BJ (cell line): Measurements from ENCODE around the gene ULK2. TPM values are rescaled to one million over a fixed set of nuclear protein-coding genes. Genes with fewer than 3 reads are reported as not detected.

Experiments used
- CTCF ChIA-PET: fragments of 350-600 bp; formaldehyde crosslinking; extraction: SDS; loops from one replicate; lab custom pipeline; 2021; ENCODE audit warnings: antibody characterized with exemption, inconsistent platforms; lab: Yijun Ruan, JAX
- POLR2A ChIA-PET: fragments of 300-600 bp; sonication (Branson Sonifier 250); formaldehyde crosslinking; extraction: SDS; loops from one replicate; lab custom pipeline; 2021; ENCODE audit warnings: antibody characterized with exemption; lab: Charles Lee
- DNase-seq: peaks from one replicate; pipeline ENCODE4 v3.0.0-alpha.2; 2011; ENCODE audit warnings: low read depth
- H3K27me3 ChIP-seq: 2 replicates; pipeline ENCODE4 v1.6.0; 2011; ENCODE audit warnings: low read length; ENCODE audit not compliant: control insufficient read depth, insufficient read depth
- H3K36me3 ChIP-seq: 2 replicates; pipeline ENCODE4 v1.5.1; 2011; ENCODE audit warnings: low read length; ENCODE audit not compliant: control insufficient read depth, insufficient read depth
- H3K4me3 ChIP-seq: 2 replicates; pipeline ENCODE4 v1.5.1; 2011; ENCODE audit warnings: low read depth, mild to moderate bottlenecking, control low read depth, low read length
- CTCF ChIP-seq: IDR thresholded peaks from 2 replicates; pipeline ENCODE4 v1.5.1; 2011; ENCODE audit warnings: low read depth, mild to moderate bottlenecking, control low read depth, inconsistent platforms, low read length, moderate library complexity; ENCODE audit not compliant: insufficient read depth
- polyA plus RNA-seq: library from polyadenylated mRNA; depleted of rRNA; stranded (reverse); fragments of >200 nt; gene quantifications from 2 replicates; pipeline ENCODE4 v1.2.3, GENCODE V29; 2011

ULK2 gene
- polyA plus RNA-seq, 1 experiment = 38.2 TPM

GRCh38 chr17:19730843-19731242 is 136.9 kb downstream of the ULK2 start:
- Histone ChIP-seq H3K36me3 (no peaks in the 10 kb centered on the region), H3K4me3 (no peak overlapping the region), H3K27me3 (peaks cover 6% of the 10 kb centered on the region)
- no peak for DNase-seq
- ChIA-PET CTCF (interaction anchor here (1.1 to 4.5 kb wide), 2 partner anchors 14 to 32 kb away, joined by 4 to 34 read pairs; no protein-coding TSS in a partner anchor), POLR2A (no interaction called here)
- no peak for TF ChIP-seq CTCF

- POLR2A ChIA-PET = no interaction called here
- H3K27me3 ChIP-seq = peaks cover 6% of the 10 kb centered on the region
- H3K4me3 ChIP-seq = no peak overlapping the region
- no peaks in the 10 kb centered on the region for H3K36me3 ChIP-seq
- DNase-seq = no peak
- TF ChIP-seq CTCF = no peak
- CTCF ChIA-PET = interaction anchor here (4.5 kb wide), 1 partner anchor 14 kb away, joined by 34 read pairs; no protein-coding TSS in a partner anchor
Measured at GRCh38 chr17:19729900-19730299, 137.8 kb downstream of the ULK2 start.

GRCh38 chr17:19728084-19728495 is 139.6 kb downstream of the ULK2 start:
- H3K27me3 ChIP-seq = peaks cover 6% of the 10 kb centered on the region
- H3K4me3 ChIP-seq = no peak overlapping the region
- ChIA-PET CTCF (interaction anchor here (0.8 to 4.5 kb wide), 7 partner anchors 10 to 215 kb away, joined by 3 to 34 read pairs (median 4); no protein-coding TSS in a partner anchor), POLR2A (interaction anchor here (0.6 kb wide), 1 partner anchor 1824 kb away, joined by 3 read pairs; no protein-coding TSS in a partner anchor)
- TF ChIP-seq CTCF = no peak
- no peaks in the 10 kb centered on the region for H3K36me3 ChIP-seq
- peak; percentile 72 for DNase-seq

GRCh38 chr17:19727501-19728078 is 140.1 kb downstream of the ULK2 start:
- POLR2A ChIA-PET = no interaction called here
- CTCF ChIA-PET = interaction anchor here (1.0 to 4.5 kb wide), 5 partner anchors 17 to 214 kb away, joined by 4 to 34 read pairs (median 6); partner anchors contain the start of gene ALDH3A2
- TF ChIP-seq CTCF = no peak
- Histone ChIP-seq H3K27me3 (peaks cover 3% of the 10 kb centered on the region), H3K36me3 (no peaks in the 10 kb centered on the region), H3K4me3 (no peak overlapping the region)
- peak; percentile 70 for DNase-seq

- ChIA-PET CTCF (interaction anchor here (1.0 to 4.5 kb wide), 3 partner anchors 18 to 78 kb away, joined by 4 to 34 read pairs (median 8); partner anchors contain the start of gene ALDH3A2), POLR2A (no interaction called here)
- no peak overlapping the region for H3K4me3 ChIP-seq
- H3K36me3 ChIP-seq = no peaks in the 10 kb centered on the region
- peaks cover 3% of the 10 kb centered on the region for H3K27me3 ChIP-seq
- DNase-seq = no peak
- no peak for TF ChIP-seq CTCF
Measured at GRCh38 chr17:19726631-19727376, 140.9 kb downstream of the ULK2 start.
